PC-9 (cell line): ENCODE results near the gene PHC3. TPM values are rescaled to one million over a fixed set of nuclear protein-coding genes. Genes with fewer than 3 reads are reported as not detected.

Experiments
- BruUV-seq: library from RNA; stranded (reverse); fragments of 400-500 nt; replicated peaks from 2 replicates; lab custom pipeline; 2021; lab: Mats Ljungman, UMichigan
- CTCF ChIA-PET: fragments of 300-600 bp; sonication (Branson Sonifier 250); formaldehyde crosslinking; loops from one replicate; lab custom pipeline; 2022; ENCODE audit warnings: antibody characterized with exemption; lab: Charles Lee
- POLR2A ChIA-PET: fragments of 300-600 bp; sonication (Branson Sonifier 250); formaldehyde crosslinking; loops from one replicate; lab custom pipeline; 2022; ENCODE audit warnings: antibody characterized with exemption; ENCODE audit not compliant: unreplicated experiment; lab: Charles Lee
- DNase-seq, 2 experiments: peaks; one replicate each; pipeline versions ENCODE4 v3.0.0 to v3.0.0-alpha.2; 2015 to 2022; ENCODE audit warnings: mixed read lengths in 1 of 2
- H2AFZ ChIP-seq: fragments of 200-600 bp; sonication (generic); 2 replicates; pipeline ENCODE4 v1.8.1; 2017; ENCODE audit warnings: antibody characterized with exemption
- H3F3A ChIP-seq: fragments of 200-600 bp; sonication (generic); 2 replicates; pipeline ENCODE4 v1.8.1; 2017; ENCODE audit warnings: antibody characterized with exemption, mild to moderate bottlenecking, low read depth; ENCODE audit not compliant: insufficient read depth
- H3K27ac ChIP-seq: fragments of 200-600 bp; sonication (generic); 2 replicates; pipeline ENCODE4 v1.6.1; 2016; ENCODE audit warnings: mixed run types
- H3K27me3 ChIP-seq: fragments of 200-600 bp; sonication (generic); 2 replicates; pipeline ENCODE4 v1.6.1; 2016; ENCODE audit warnings: low read depth, mixed run types; ENCODE audit not compliant: insufficient read depth
- H3K36me3 ChIP-seq: fragments of 200-600 bp; sonication (generic); 2 replicates; pipeline ENCODE4 v1.6.1; 2016; ENCODE audit warnings: low read depth, mixed run types
- H3K4me1 ChIP-seq: fragments of 200-600 bp; sonication (generic); replicated peaks from 2 replicates; pipeline ENCODE4 v1.6.1; 2016; ENCODE audit warnings: mixed run types; ENCODE audit not compliant: insufficient read depth
- H3K4me2 ChIP-seq: fragments of 200-600 bp; sonication (generic); 2 replicates; pipeline ENCODE4 v1.6.1; 2017; ENCODE audit warnings: mixed run types
- H3K4me3 ChIP-seq: fragments of 200-600 bp; sonication (generic); 2 replicates; pipeline ENCODE4 v1.6.1; 2016; ENCODE audit warnings: mixed run types
- H3K79me2 ChIP-seq: fragments of 200-600 bp; sonication (generic); 2 replicates; pipeline ENCODE4 v1.6.1; 2017; ENCODE audit warnings: low read depth, mixed run types
- H3K9me2 ChIP-seq: fragments of 200-600 bp; sonication (generic); 2 replicates; pipeline ENCODE4 v1.8.1; 2017; ENCODE audit warnings: mild to moderate bottlenecking; ENCODE audit not compliant: insufficient read depth
- H3K9me3 ChIP-seq: fragments of 200-600 bp; sonication (generic); 2 replicates; pipeline ENCODE4 v1.8.1; 2016; ENCODE audit warnings: low read depth; ENCODE audit not compliant: insufficient read depth
- H4K20me1 ChIP-seq: fragments of 200-600 bp; sonication (generic); 2 replicates; pipeline ENCODE4 v1.8.1; 2017; ENCODE audit not compliant: insufficient read depth
- CTCF ChIP-seq: fragments of 200-600 bp; sonication (generic); conservative IDR thresholded peaks from 2 replicates; pipeline ENCODE4 v1.6.1; 2017; ENCODE audit warnings: mixed run types, antibody characterized with exemption, mild to moderate bottlenecking, moderate library complexity
- EZH2 ChIP-seq: fragments of 200-600 bp; sonication (generic); IDR thresholded peaks from 2 replicates; pipeline ENCODE4 v1.8.0; 2017; ENCODE audit warnings: antibody characterized with exemption, low read depth
- intact Hi-C: fragments of 100-400 bp; cut with micrococcal nuclease; formaldehyde crosslinking; loops from one replicate; pipeline ENCODE4 v1.10.0; 2022; ENCODE audit not compliant: unreplicated experiment
- total RNA-seq: library from RNA; stranded (reverse); gene quantifications from 2 replicates; pipeline ENCODE4 v1.2.3, GENCODE V29; 2021

The PHC3 gene
- total RNA-seq, 1 experiment from 2014 or later: 80.8 TPM

GRCh38 chr3:170090601-170090981, 90.9 kb downstream of the PHC3 start:
- ChIA-PET POLR2A (no interaction called here), CTCF (no interaction called here)
- Histone ChIP-seq H3K27ac (no peak overlapping the region), H4K20me1 (no peaks in the 10 kb centered on the region), H3K9me3 (no peaks in the 10 kb centered on the region), H3K4me3 (no peak overlapping the region), H3K9me2 (no peaks in the 10 kb centered on the region), H2AFZ (no peak overlapping the region), H3K27me3 (no peaks in the 10 kb centered on the region), H3K4me1 (no peaks in the 10 kb centered on the region), H3K79me2 (no peaks in the 10 kb centered on the region), H3K4me2 (no peak overlapping the region), H3F3A (peaks cover 12% of the 10 kb centered on the region), H3K36me3 (peaks cover 43% of the 10 kb centered on the region)
- no peak for DNase-seq
- intact Hi-C loops: loop anchor here (5.0 kb wide), 1 partner anchor 93 kb away; no protein-coding TSS in a partner anchor
- TF ChIP-seq EZH2 (no peak), CTCF (no peak)
- BruUV-seq: no TSS peak

GRCh38 chr3:170089862-170090600, 91.5 kb downstream of the PHC3 start:
- H3K4me1 ChIP-seq: no peaks in the 10 kb centered on the region
- H3K9me2 ChIP-seq: no peaks in the 10 kb centered on the region
- H3K79me2 ChIP-seq: no peaks in the 10 kb centered on the region
- H3K4me2 ChIP-seq: no peak overlapping the region
- CTCF ChIA-PET: interaction anchor here (0.7 kb wide), 1 partner anchor 73 kb away, joined by 8 read pairs; no protein-coding TSS in a partner anchor
- no peak overlapping the region for H3K27ac ChIP-seq
- H2AFZ ChIP-seq: no peak overlapping the region
- H3K36me3 ChIP-seq: peaks cover 42% of the 10 kb centered on the region
- POLR2A ChIA-PET: no interaction called here
- no peak for DNase-seq
- no peak overlapping the region for H3K4me3 ChIP-seq
- no peaks in the 10 kb centered on the region for H3K27me3 ChIP-seq
- TF ChIP-seq CTCF (no peak), EZH2 (no peak)
- H3K9me3 ChIP-seq: no peaks in the 10 kb centered on the region
- BruUV-seq: no TSS peak
- intact Hi-C loops: loop anchor here (5.0 kb wide), 1 partner anchor 93 kb away; no protein-coding TSS in a partner anchor
- H4K20me1 ChIP-seq: no peaks in the 10 kb centered on the region
- peaks cover 8% of the 10 kb centered on the region; the same call in 1 of the 2 replicates for H3F3A ChIP-seq

GRCh38 chr3:170085396-170085795, 96.1 kb downstream of the PHC3 start:
- ChIA-PET CTCF (no interaction called here), POLR2A (no interaction called here)
- Histone ChIP-seq H2AFZ (no peak overlapping the region), H3K9me3 (no peaks in the 10 kb centered on the region), H4K20me1 (no peaks in the 10 kb centered on the region), H3K27ac (no peak overlapping the region), H3K4me1 (no peaks in the 10 kb centered on the region), H3K4me3 (no peak overlapping the region), H3K4me2 (no peak overlapping the region), H3K36me3 (peaks cover 41% of the 10 kb centered on the region), H3K9me2 (no peaks in the 10 kb centered on the region), H3F3A (peaks cover 17% of the 10 kb centered on the region; the same call in 1 of the 2 replicates), H3K79me2 (no peaks in the 10 kb centered on the region), H3K27me3 (no peaks in the 10 kb centered on the region)
- peak in 1 of 2 experiments; percentile 23 for DNase-seq
- TF ChIP-seq EZH2: no peak
- no peak for TF ChIP-seq CTCF
- BruUV-seq: no TSS peak
- intact Hi-C loops: no loop called here
